ENCODE measurements around the gene UBALD2.
A peak's percentile ranks its signal among the peaks of the same experiment; 100 is the strongest.
"Not testable (repeated sequence)": the region's sequence is repeated elsewhere in the genome, so short reads cannot be mapped to it uniquely, and the experiment has no call there.

The UBALD2 gene

DNA sequence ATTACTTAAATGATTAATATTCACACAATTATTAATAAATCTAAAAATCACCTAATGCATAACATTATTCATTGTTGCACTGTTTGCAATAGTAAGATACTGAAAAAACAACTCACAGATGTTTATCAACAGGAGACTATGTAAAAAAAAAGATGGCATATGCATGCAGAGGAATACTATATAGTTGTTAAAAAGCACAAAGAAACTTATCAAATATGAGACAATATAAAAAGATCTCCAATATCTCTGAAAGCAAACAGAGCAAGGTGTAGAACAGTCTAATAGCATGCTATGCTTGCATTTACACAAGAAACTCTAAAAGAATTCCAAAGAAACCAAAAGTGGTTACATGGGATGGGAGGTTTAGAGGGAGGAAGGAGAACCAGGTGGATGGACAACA lies 28.5 kb upstream of the UBALD2 start:
- no peaks in the 10 kb centered on the region; the same call in 1 of the 2 replicates for H3K36me3 ChIP-seq (ENCODE audit: control insufficient read depth, insufficient read depth, low read length)
- H3K4me3 ChIP-seq (ENCODE audit: low read length), result no peak overlapping the region
- peaks cover 8% of the 10 kb centered on the region; the same call in 1 of the 2 replicates for H3K27me3 ChIP-seq (ENCODE audit: control insufficient read depth, insufficient read depth, low read length)
- DNase-seq (ENCODE audit: low read depth, low spot score), result no peak
- no peaks in the 10 kb centered on the region for H3K9me3 ChIP-seq (ENCODE audit: control insufficient read depth, insufficient read depth, low read length)
- no peak overlapping the region for H3K27ac ChIP-seq (ENCODE audit: low read length)
- no peaks in the 10 kb centered on the region for H3K4me1 ChIP-seq (ENCODE audit: control insufficient read depth, insufficient read depth, low read length)

DNA sequence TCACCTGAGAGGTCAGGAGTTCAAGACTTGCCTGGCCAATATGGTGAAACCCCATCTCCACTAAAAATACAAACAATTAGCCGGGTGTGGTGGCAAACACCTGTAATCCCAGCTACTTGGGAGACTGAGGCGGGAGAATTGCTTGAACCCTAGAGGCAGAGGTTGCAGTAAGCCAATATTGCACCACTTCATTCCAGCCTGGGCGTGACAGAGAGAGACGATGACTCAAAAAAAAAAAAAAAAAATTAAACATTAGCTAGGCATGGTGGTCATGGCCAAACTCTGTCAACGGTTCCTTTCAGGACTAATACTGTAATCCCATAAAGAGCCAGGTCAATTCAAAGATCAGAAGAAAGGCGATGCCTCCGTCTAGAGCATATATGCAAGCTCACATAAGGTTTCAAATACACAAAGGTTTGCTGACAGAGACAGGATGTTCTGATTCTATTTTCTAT lies 27.3 kb upstream of the UBALD2 start:
- peaks cover 8% of the 10 kb centered on the region; the same call in 1 of the 2 replicates for H3K27me3 ChIP-seq (ENCODE audit: control insufficient read depth, insufficient read depth, low read length)
- no CpG with 5 or more reads among the region's 7 CpGs for WGBS (ENCODE audit: insufficient coverage, insufficient read length)
- no peak overlapping the region for H3K4me3 ChIP-seq (ENCODE audit: low read length)
- no peaks in the 10 kb centered on the region; the same call in 1 of the 2 replicates for H3K36me3 ChIP-seq (ENCODE audit: control insufficient read depth, insufficient read depth, low read length)
- no peak for DNase-seq (ENCODE audit: low read depth, low spot score)
- no peaks in the 10 kb centered on the region for H3K9me3 ChIP-seq (ENCODE audit: control insufficient read depth, insufficient read depth, low read length)
- no peak overlapping the region for H3K27ac ChIP-seq (ENCODE audit: low read length)
- H3K4me1 ChIP-seq (ENCODE audit: control insufficient read depth, insufficient read depth, low read length), result no peaks in the 10 kb centered on the region

- H3K36me3 ChIP-seq (ENCODE audit: control insufficient read depth, insufficient read depth, low read length), result no peaks in the 10 kb centered on the region; the same call in 1 of the 2 replicates
- H3K27ac ChIP-seq (ENCODE audit: low read length), result no peak overlapping the region
- WGBS (ENCODE audit: insufficient coverage, insufficient read length), result no CpG with 5 or more reads among the region's 11 CpGs
- H3K4me1 ChIP-seq (ENCODE audit: control insufficient read depth, insufficient read depth, low read length), result no peaks in the 10 kb centered on the region; the same call in 1 of the 2 replicates
- H3K9me3 ChIP-seq (ENCODE audit: control insufficient read depth, insufficient read depth, low read length), result no peaks in the 10 kb centered on the region
- no peak for DNase-seq (ENCODE audit: low read depth, low spot score)
- H3K4me3 ChIP-seq (ENCODE audit: low read length), result no peak overlapping the region
- peaks cover 8% of the 10 kb centered on the region; the same call in 1 of the 2 replicates for H3K27me3 ChIP-seq (ENCODE audit: control insufficient read depth, insufficient read depth, low read length)
Observed at GRCh38 chr17:76238847-76239537, 26.2 kb upstream of the UBALD2 start.

DNA sequence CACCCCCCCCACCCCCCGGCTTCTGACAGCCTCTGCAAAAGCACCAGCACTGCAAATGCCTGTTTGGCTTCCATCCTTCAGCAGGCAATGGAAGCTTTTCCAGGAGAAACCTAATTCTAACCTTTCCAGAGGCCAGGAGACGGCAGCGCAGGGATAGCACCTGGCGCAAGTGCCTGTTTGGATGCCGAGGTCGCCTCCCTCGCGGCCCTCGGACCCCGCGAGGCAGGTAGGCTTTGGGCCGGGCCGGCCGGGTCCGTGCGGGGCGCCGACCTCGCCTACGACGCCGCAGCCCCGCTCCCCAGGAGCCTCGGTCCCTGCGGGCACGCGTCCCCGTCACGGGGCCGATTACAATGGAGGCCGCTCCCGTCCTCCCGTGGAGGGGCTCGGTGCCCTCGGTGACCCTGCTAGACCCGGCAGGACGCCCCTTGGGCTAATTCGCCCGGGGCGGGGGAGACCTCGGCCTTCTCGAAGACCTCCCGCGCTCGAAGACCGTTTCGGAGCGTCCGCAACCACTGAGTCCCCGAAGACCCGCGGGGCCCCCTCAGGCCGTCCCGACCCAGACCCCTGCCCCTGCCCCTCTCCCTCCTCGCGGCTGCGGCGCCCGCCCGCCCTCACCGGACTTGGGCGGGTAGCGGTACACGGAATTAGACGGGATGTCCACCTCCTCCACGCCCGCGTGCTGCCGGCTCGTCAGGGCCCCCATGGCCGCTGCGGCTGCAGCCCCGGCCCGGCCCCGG lies 25.4 kb upstream of the UBALD2 start:
- peak overlapping the region; percentile 41; the same call in 1 of the 2 replicates for H3K4me3 ChIP-seq (ENCODE audit: low read length)
- peaks cover 8% of the 10 kb centered on the region; the same call in 1 of the 2 replicates for H3K27me3 ChIP-seq (ENCODE audit: control insufficient read depth, insufficient read depth, low read length)
- no peak overlapping the region for H3K27ac ChIP-seq (ENCODE audit: low read length)
- WGBS (ENCODE audit: insufficient coverage, insufficient read length), result no CpG with 5 or more reads among the region's 75 CpGs
- no peaks in the 10 kb centered on the region; the same call in 1 of the 2 replicates for H3K36me3 ChIP-seq (ENCODE audit: control insufficient read depth, insufficient read depth, low read length)
- no peaks in the 10 kb centered on the region for H3K9me3 ChIP-seq (ENCODE audit: control insufficient read depth, insufficient read depth, low read length)
- no peak for DNase-seq (ENCODE audit: low read depth, low spot score)
- H3K4me1 ChIP-seq (ENCODE audit: control insufficient read depth, insufficient read depth, low read length), result no peaks in the 10 kb centered on the region; the same call in 1 of the 2 replicates

GRCh38 chr17:76240461-76241203 lies 24.5 kb upstream of the UBALD2 start, which contains the start of gene RNF157:
RNF157 (minus strand) TSS chr17:76240493; CDS start chr17:76240240, 253 bp downstream.
- no peak within 1 kb of the TSS for H3K27ac ChIP-seq (ENCODE audit: low read length)
- WGBS (ENCODE audit: insufficient coverage, insufficient read length), result no CpG with 5 or more reads among the region's 102 CpGs
- H3K9me3 ChIP-seq (ENCODE audit: control insufficient read depth, insufficient read depth, low read length), result no peaks in the 10 kb centered on the region
- H3K27me3 ChIP-seq (ENCODE audit: control insufficient read depth, insufficient read depth, low read length), result peaks cover 8% of the 10 kb centered on the region; the same call in 1 of the 2 replicates
- DNase-seq (ENCODE audit: low read depth, low spot score), result no peak
- no peaks in the 10 kb centered on the region; the same call in 1 of the 2 replicates for H3K36me3 ChIP-seq (ENCODE audit: control insufficient read depth, insufficient read depth, low read length)
- H3K4me3 ChIP-seq (ENCODE audit: low read length), result peak within 1 kb of the TSS; percentile 41; the same call in 1 of the 2 replicates
- H3K4me1 ChIP-seq (ENCODE audit: control insufficient read depth, insufficient read depth, low read length), result no peaks in the 10 kb centered on the region; the same call in 1 of the 2 replicates

- WGBS (ENCODE audit: insufficient coverage, insufficient read length), result no CpG with 5 or more reads among the region's 12 CpGs
- Histone ChIP-seq H3K27me3 (ENCODE audit: control insufficient read depth, insufficient read depth, low read length) (peaks cover 8% of the 10 kb centered on the region; the same call in 1 of the 2 replicates), H3K9me3 (ENCODE audit: control insufficient read depth, insufficient read depth, low read length) (no peaks in the 10 kb centered on the region), H3K4me3 (ENCODE audit: low read length) (peak overlapping the region; percentile 31; the same call in 1 of the 2 replicates), H3K4me1 (ENCODE audit: control insufficient read depth, insufficient read depth, low read length) (no peaks in the 10 kb centered on the region; the same call in 1 of the 2 replicates), H3K36me3 (ENCODE audit: control insufficient read depth, insufficient read depth, low read length) (no peaks in the 10 kb centered on the region; the same call in 1 of the 2 replicates), H3K27ac (ENCODE audit: low read length) (no peak overlapping the region)
- no peak for DNase-seq (ENCODE audit: low read depth, low spot score)
Observed at GRCh38 chr17:76241204-76241538, 24.0 kb upstream of the UBALD2 start.

DNA sequence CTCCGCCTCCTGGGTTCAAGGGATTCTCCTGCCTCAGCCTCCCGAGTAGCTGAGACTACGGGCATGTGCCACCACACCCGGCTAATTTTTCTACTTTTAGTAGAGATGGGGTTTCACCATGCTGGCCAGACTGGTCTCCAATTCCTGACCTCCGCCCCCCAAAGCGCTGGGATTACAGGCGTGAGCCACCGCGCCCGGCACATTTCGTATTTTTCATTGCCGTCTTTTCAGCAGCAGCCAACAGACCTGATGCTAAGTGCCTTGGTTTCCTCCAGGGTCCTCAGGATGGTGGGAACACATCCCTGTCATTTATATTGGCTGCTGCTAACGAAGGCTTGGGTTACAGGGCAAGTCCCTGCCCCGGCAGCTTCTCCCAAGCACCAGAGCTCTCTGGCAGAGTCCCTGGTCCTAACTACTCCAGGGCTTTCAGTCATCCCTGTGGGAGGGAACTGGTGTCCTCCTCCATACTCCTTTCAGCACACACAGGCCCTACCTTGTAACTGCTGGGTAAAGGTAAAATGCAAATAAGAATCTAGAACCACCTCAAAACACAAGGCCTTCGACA lies 23.4 kb upstream of the UBALD2 start:
- Histone ChIP-seq H3K27ac (ENCODE audit: low read length) (no peak overlapping the region), H3K9me3 (ENCODE audit: control insufficient read depth, insufficient read depth, low read length) (no peaks in the 10 kb centered on the region), H3K27me3 (ENCODE audit: control insufficient read depth, insufficient read depth, low read length) (peaks cover 8% of the 10 kb centered on the region; the same call in 1 of the 2 replicates), H3K4me3 (ENCODE audit: low read length) (no peak overlapping the region), H3K4me1 (ENCODE audit: control insufficient read depth, insufficient read depth, low read length) (no peaks in the 10 kb centered on the region; the same call in 1 of the 2 replicates), H3K36me3 (ENCODE audit: control insufficient read depth, insufficient read depth, low read length) (no peaks in the 10 kb centered on the region; the same call in 1 of the 2 replicates)
- DNase-seq (ENCODE audit: low read depth, low spot score), result no peak
- WGBS (ENCODE audit: insufficient coverage, insufficient read length), result no CpG with 5 or more reads among the region's 15 CpGs

- Histone ChIP-seq H3K4me3 (ENCODE audit: low read length) (no peak overlapping the region), H3K27me3 (ENCODE audit: control insufficient read depth, insufficient read depth, low read length) (peaks cover 5% of the 10 kb centered on the region; the same call in 1 of the 2 replicates), H3K9me3 (ENCODE audit: control insufficient read depth, insufficient read depth, low read length) (no peaks in the 10 kb centered on the region), H3K36me3 (ENCODE audit: control insufficient read depth, insufficient read depth, low read length) (no peaks in the 10 kb centered on the region; the same call in 1 of the 2 replicates), H3K27ac (ENCODE audit: low read length) (no peak overlapping the region), H3K4me1 (ENCODE audit: control insufficient read depth, insufficient read depth, low read length) (no peaks in the 10 kb centered on the region; the same call in 1 of the 2 replicates)
- no CpG with 5 or more reads among the region's 12 CpGs for WGBS (ENCODE audit: insufficient coverage, insufficient read length)
- no peak for DNase-seq (ENCODE audit: low read depth, low spot score)
Observed at GRCh38 chr17:76243826-76244679, 21.1 kb upstream of the UBALD2 start.

DNA sequence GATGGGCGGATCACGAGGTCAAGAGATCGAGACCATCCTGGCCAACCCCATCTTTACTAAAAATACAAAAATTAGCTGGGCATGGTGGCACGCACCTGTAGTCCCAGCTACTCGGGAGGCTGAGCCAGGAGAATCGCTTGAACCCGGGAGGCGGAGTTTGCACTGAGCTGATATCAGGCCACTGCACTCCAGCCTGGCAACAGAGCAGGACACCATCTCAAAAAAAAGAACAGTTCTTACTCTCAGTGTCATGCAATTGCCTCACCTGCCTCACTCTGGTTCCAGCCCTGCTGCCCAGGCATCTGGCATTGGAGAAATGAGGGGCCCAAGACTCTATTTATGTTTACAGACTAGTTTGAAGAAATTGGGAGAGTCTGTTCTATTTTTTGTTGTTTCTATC lies 20.4 kb upstream of the UBALD2 start:
- not testable (repeated sequence) for H3K4me3 ChIP-seq (ENCODE audit: low read length); H3K27me3 ChIP-seq (ENCODE audit: control insufficient read depth, insufficient read depth, low read length); H3K4me1 ChIP-seq (ENCODE audit: control insufficient read depth, insufficient read depth, low read length); DNase-seq (ENCODE audit: low read depth, low spot score); H3K36me3 ChIP-seq (ENCODE audit: control insufficient read depth, insufficient read depth, low read length); H3K9me3 ChIP-seq (ENCODE audit: control insufficient read depth, insufficient read depth, low read length); H3K27ac ChIP-seq (ENCODE audit: low read length)
- WGBS (ENCODE audit: insufficient coverage, insufficient read length), result no CpG with 5 or more reads among the region's 8 CpGs
